Small intestine (tissue), 7 donors: ENCODE results near the gene CIROP. TPM values are rescaled to one million over a fixed set of nuclear protein-coding genes. Genes with fewer than 3 reads are reported as not detected.

Source experiments
- DNase-seq, 2 donors: peaks; one replicate each; pipeline versions ENCODE4 v3.0.0 to v3.0.0-alpha.2; 2013
- FAIRE-seq: peaks from 2 replicates; lab custom pipeline; 2012; peaks lifted over from hg19 to GRCh38; lab: Jason Lieb, UNC
- H3K27ac ChIP-seq, 3 donors: one replicate each; pipeline ENCODE4 v1.5.1; 2013; ENCODE audit warnings: low read length in 2 of 3, mild to moderate bottlenecking in 2 of 3, control low read depth in 1 of 3, inconsistent platforms in 1 of 3, low read depth in 1 of 3, moderate library complexity in 1 of 3
- H3K27me3 ChIP-seq, 3 donors: one replicate each; pipeline ENCODE4 v1.6.1; 2013; ENCODE audit warnings: low read length in 3 of 3, inconsistent platforms in 1 of 3; ENCODE audit not compliant: control insufficient read depth in 3 of 3, insufficient read depth in 3 of 3
- H3K36me3 ChIP-seq, 3 donors: one replicate each; pipeline ENCODE4 v1.6.1; 2013; ENCODE audit warnings: low read length in 3 of 3, inconsistent platforms in 1 of 3, low read depth in 1 of 3, mild to moderate bottlenecking in 1 of 3, moderate library complexity in 1 of 3; ENCODE audit not compliant: control insufficient read depth in 3 of 3, insufficient read depth in 2 of 3
- H3K4me1 ChIP-seq, 3 donors: one replicate each; pipeline ENCODE4 v1.6.1; 2013; ENCODE audit warnings: low read length in 2 of 3, inconsistent platforms in 1 of 3, low read depth in 1 of 3, mild to moderate bottlenecking in 1 of 3, moderate library complexity in 1 of 3; ENCODE audit not compliant: control insufficient read depth in 3 of 3, insufficient read depth in 2 of 3
- H3K4me3 ChIP-seq, 3 donors: one replicate each; pipeline ENCODE4 v1.5.1; 2013; ENCODE audit warnings: low read length in 3 of 3, control low read depth in 1 of 3, inconsistent platforms in 1 of 3, low read depth in 1 of 3, mild to moderate bottlenecking in 1 of 3, moderate library complexity in 1 of 3
- H3K9me3 ChIP-seq, 2 donors: one replicate each; pipeline ENCODE4 v1.6.1; 2013; ENCODE audit warnings: low read depth in 1 of 2, low read length in 1 of 2; ENCODE audit not compliant: control insufficient read depth in 2 of 2, insufficient read depth in 1 of 2
- WGBS, 3 donors: extraction: QIAGEN DNeasy Blood & Tissue Kit; methylation state at CpG; one replicate each; pipeline ENCODE4 v1.1.7; 2013; 5-methylcytosine and 5-hydroxymethylcytosine counted together
- polyA plus RNA-seq, 4 donors: library from polyadenylated mRNA; stranded (reverse) in 3 of 4; unstranded in 1 of 4; fragments of 200-250 nt in 3 of 4; fragments of 120-200 nt in 1 of 4; gene quantifications; one replicate each; pipeline versions ENCODE4 v1.2.1 to v1.2.3, GENCODE V29; 2013
- donor health status: healthy with polysubstance abuse.
- donor health status: control.
- donor health status: control.
- donor health status: Bipolar disorder and iron deficiency.
- donor health status: healthy.

The CIROP gene
- polyA plus RNA-seq, 4 donors, result 0.04 TPM; not detected in 3

DNA sequence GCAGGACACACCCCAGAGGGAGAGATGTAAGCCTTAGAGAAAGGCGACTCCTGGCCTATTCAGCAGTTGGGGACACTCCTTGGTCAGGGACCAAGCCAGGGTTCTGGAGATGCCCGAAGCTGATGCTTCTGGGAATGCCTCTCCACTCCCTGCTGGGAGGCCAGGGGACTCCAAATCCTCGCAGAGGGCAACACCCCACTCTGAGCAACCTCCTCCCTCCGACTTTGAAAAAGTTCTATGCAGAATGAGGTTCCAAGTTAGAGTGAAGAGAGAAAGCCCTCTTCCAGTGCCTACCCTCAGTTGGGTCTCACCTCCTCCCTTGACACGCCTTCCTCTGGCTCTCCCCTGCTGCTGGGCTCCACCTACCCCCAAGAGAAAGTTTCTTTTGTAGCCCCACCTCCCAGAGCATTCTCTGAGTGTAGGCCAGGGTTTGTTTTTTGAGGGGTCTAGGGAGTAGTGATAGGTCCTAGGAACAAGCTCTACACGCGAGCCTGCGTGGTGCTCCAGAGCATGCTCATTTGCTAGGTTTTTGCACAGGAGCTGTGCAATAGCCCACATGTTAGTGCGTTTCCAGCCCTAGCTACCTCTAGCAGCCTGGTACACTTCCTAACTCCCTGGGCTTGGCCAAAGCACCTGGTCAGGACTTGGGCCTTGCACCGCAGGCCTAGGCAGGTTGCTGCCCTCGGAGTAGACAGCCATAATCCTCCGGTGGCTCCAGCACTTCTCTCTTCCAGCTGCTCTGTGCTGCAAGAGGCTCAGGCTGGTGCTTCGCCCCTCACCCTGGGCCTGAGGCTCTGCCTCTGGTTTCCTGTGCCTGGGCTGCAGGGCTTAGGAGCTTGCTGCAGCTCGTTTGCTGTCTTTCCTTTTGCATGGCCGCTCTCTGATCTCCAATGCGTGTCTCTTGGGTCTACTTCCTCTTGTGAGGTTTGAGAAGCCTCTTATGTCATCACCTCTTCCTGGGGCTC lies 14.9 kb upstream of the CIROP start:
- H3K27ac ChIP-seq, result peak overlapping the region in 1 of 3 donors; percentile 3

DNA sequence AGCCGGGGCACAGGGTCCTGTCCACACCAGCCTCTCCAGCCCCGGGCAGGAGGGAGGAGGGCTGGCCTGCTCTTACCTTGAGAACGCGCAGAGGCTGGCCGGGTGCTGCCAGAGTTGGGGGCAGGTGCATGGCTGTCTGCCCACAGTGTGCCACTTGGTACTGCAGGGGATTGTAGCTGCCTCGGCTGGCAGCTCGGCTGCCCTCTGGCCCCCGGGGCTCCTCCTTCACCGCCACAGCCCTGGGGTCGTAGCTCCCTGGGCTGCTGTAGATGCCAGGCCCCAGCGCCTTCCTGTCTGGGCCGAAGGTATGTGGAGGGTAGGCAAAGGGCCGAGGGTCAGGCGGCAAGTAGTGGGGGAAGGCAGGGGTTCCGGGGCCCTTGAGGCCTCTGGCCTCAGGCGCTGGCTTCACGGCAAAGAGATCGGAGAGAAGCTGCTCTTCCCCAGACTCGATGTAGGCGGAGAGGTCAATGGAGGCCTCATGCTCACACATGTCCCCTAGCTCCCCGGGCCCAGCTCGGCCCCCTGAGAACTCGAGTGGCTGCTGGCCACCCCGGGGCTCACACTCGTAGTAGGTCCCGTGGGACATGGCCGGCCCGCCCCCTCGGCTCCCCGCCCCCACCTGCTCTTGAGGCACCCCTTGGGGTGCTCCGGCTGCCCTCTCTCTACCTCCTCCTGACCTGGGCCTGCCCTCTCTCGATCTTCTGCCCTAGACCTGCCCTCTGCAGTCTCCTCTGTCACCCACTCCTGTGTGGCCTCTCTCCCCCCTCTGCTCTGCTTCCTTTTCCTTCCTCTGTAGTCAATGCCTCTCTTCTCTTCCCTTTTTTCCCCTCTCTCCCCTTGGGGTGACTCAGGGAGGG lies 13.9 kb upstream of the CIROP start, which contains the start of gene CEBPE:
CEBPE (minus strand) TSS at position 750 of the 857 bp plus-strand sequence; CDS start at position 586, 164 bp downstream.
- no peaks in the 10 kb centered on the region for H3K36me3 ChIP-seq
- peaks cover 0 to 4% (median 0%) of the 10 kb centered on the region in 3 donors for H3K27me3 ChIP-seq
- H3K4me1 ChIP-seq, result peaks cover 0 to 16% (median 0%) of the 10 kb centered on the region in 3 donors
- H3K9me3 ChIP-seq, result no peaks in the 10 kb centered on the region
- DNase-seq (no peak), FAIRE-seq (no peak)
- H3K27ac ChIP-seq, result peak within 1 kb of the TSS in 1 of 3 donors; percentile 3
- WGBS, 3 donors, result 82% methylated on average over 18 to 32 of the region's 32 CpGs
- H3K4me3 ChIP-seq, result no peak within 1 kb of the TSS

More for the DNA sequence above, 14.9 kb upstream of the CIROP start:
- peaks cover 0 to 16% (median 0%) of the 10 kb centered on the region in 3 donors for H3K4me1 ChIP-seq
- FAIRE-seq (no peak), DNase-seq (no peak)
- 70 to 80% (median 73%) methylated on average over 16 of the region's 16 CpGs for WGBS, 3 donors
- no peaks in the 10 kb centered on the region for H3K9me3 ChIP-seq
- no peaks in the 10 kb centered on the region for H3K36me3 ChIP-seq
- H3K27me3 ChIP-seq, result peaks cover 0 to 4% (median 0%) of the 10 kb centered on the region in 3 donors
- H3K4me3 ChIP-seq, result no peak overlapping the region

DNA sequence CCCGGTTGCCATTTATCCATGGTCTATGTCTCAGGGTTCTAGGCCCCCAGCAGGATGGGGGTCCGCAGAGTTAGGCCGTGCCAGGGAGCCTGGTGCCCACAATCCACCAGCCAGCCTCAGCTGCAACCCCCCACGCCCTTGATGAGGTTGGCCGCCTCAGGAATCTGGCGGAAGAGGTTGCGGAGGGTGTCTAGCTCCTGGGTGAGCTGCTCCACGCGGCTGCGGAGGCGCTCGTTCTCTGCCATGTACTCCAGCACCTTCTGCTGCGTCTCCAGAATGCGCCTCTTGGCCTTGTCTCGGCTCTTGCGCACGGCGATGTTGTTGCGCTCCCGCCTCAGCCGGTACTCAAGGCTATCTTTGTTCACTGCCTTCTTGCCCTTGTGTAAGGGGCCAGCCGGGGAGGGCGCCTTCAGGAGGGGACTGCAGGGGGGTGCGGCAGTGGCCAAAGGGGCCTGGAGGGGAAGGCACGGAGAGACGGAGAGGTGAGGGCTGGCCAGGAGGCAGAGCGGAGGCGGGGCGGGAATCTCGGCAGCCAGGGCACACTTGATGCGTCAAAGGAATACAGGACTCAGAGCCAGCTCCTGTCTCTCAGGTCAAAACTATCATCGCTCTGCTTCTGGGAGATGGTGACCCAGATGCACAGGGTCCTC lies 12.7 kb upstream of the CIROP start:
- no peaks in the 10 kb centered on the region for H3K36me3 ChIP-seq
- peaks cover 0 to 20% (median 0%) of the 10 kb centered on the region in 3 donors for H3K4me1 ChIP-seq
- FAIRE-seq, result no peak
- WGBS, 3 donors, result 89 to 90% (median 89%) methylated on average over 32 of the region's 32 CpGs
- no peak overlapping the region for H3K4me3 ChIP-seq
- H3K27me3 ChIP-seq, result peaks cover 0 to 9% (median 0%) of the 10 kb centered on the region in 3 donors
- no peaks in the 10 kb centered on the region for H3K9me3 ChIP-seq
- H3K27ac ChIP-seq, result no peak overlapping the region
- DNase-seq, result no peak

DNA sequence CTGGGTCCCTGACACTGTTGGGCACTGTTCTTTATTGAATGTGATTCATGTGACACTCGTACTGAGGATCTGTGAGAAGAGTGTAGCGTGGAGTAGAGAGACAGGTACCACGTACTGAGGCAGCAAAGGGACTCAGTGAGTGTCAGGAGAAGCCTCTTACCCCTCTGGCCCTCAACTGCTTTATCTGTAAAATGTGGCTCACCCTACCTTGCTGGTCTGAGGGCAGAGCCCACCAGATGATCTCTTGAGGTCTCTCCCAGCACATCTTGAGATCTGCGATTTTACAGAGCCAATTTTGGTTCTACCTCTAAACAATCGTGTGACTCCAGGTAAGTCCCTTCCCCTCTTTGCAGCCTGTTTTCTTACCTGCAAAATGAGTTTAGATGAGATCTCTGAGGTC lies 11.1 kb upstream of the CIROP start:
- Histone ChIP-seq H3K4me1 (peaks cover 0 to 5% (median 0%) of the 10 kb centered on the region in 3 donors), H3K9me3 (no peaks in the 10 kb centered on the region), H3K4me3 (no peak overlapping the region), H3K27ac (no peak overlapping the region), H3K36me3 (no peaks in the 10 kb centered on the region), H3K27me3 (peaks cover 0 to 20% (median 4%) of the 10 kb centered on the region in 3 donors)
- 84 to 90% (median 87%) methylated on average over 5 of the region's 5 CpGs for WGBS, 3 donors
- DNase-seq (no peak), FAIRE-seq (no peak)

DNA sequence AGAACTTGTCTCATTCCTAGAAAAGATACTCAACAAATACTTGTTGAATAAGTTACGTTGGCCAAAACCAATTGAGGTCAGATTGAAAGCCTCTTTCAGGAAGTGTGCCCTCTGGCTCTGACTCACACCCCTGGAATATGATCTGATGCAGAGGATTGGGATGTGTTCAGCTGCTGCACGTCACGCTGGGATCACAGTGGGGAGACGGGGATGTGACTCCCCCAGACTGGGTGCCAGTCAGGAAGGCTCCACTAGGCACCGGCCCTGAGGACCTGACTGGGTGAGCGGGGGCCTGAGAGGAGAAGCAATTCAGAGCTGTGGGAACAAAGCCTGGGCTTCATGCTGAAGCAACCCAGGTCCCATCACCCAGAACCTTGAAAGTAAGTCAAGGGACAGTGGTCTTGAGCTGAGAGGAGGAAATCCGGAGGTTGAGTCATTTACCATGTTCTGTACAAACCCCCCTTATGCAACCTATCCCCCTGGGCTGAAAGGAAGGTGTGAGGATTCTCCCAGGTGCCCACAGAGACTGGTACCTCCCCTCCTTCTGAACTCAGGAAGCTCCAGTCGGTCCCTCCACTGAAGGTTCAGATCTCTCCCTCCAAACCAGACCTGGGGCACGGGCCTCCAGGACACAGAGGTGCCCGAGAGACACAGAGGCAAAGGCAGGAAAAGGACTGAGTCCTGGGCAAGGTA lies 10.4 kb upstream of the CIROP start:
- no peak overlapping the region for H3K27ac ChIP-seq
- H3K4me1 ChIP-seq, result peaks cover 0 to 4% (median 0%) of the 10 kb centered on the region in 3 donors
- FAIRE-seq (no peak), DNase-seq (no peak)
- H3K9me3 ChIP-seq, result no peaks in the 10 kb centered on the region
- H3K4me3 ChIP-seq, result no peak overlapping the region
- H3K36me3 ChIP-seq, result no peaks in the 10 kb centered on the region
- 61 to 79% (median 68%) methylated on average over 10 of the region's 10 CpGs for WGBS, 3 donors
- peaks cover 0 to 24% (median 4%) of the 10 kb centered on the region in 3 donors for H3K27me3 ChIP-seq

DNA sequence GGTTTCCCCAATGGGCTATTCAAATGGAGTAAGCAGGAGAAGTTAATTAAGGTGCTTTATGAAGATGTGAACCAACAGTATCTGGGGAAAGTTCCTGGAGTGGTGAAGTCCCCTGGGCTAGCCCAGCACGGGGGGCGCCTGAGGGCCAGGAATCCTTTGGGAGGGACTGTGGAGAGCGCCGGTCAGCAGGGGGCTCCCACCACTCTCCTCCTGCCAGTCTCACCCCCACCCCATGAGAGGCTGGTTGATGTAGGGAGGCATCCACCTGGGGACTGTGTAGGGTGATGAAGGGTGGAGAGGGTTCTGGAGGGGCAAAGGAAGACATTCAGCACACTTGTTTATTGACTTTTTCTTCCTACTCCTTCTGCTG lies 9.9 kb upstream of the CIROP start:
- no peak for DNase-seq
- H3K36me3 ChIP-seq, result no peaks in the 10 kb centered on the region
- peaks cover 0 to 4% (median 0%) of the 10 kb centered on the region in 3 donors for H3K4me1 ChIP-seq
- 71 to 84% (median 77%) methylated on average over 4 of the region's 4 CpGs for WGBS, 3 donors
- peaks cover 0 to 28% (median 4%) of the 10 kb centered on the region in 3 donors for H3K27me3 ChIP-seq
- H3K9me3 ChIP-seq, result no peaks in the 10 kb centered on the region
- no peak overlapping the region for H3K4me3 ChIP-seq
- H3K27ac ChIP-seq, result no peak overlapping the region
- FAIRE-seq, result no peak

DNA sequence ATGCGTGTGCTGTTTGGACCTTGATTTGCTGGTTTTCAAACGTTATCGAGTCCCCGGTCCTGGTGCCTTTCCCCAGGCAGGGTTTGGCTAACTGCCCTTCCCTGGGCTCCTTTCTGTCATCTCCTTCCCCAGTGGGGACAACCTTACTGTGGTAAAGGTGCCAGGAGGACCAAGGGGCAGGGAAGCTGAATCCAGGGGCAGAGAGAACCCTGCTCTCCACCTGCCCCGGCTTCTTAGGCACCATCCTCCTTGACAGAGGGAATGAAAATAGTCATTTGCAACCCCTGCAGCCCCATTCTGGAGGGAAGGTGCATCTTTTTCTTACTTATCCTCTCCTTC lies 9.3 kb upstream of the CIROP start:
- Histone ChIP-seq H3K36me3 (no peaks in the 10 kb centered on the region), H3K4me3 (no peak overlapping the region), H3K9me3 (no peaks in the 10 kb centered on the region), H3K27me3 (peaks cover 0 to 32% (median 4%) of the 10 kb centered on the region in 3 donors), H3K4me1 (peaks cover 0 to 4% (median 0%) of the 10 kb centered on the region in 3 donors), H3K27ac (no peak overlapping the region)
- WGBS, 3 donors, result 45 to 63% (median 62%) methylated on average over 5 of the region's 5 CpGs
- FAIRE-seq (no peak), DNase-seq (no peak)
